ENCODE measurements around the gene CACNG8. TPM values are rescaled to one million over a fixed set of nuclear protein-coding genes. Genes with fewer than 3 reads are reported as not detected.

The CACNG8 gene
- total and polyA plus RNA-seq, 7 donors, result under 0.01 to 0.03 TPM; not detected in 5

DNA sequence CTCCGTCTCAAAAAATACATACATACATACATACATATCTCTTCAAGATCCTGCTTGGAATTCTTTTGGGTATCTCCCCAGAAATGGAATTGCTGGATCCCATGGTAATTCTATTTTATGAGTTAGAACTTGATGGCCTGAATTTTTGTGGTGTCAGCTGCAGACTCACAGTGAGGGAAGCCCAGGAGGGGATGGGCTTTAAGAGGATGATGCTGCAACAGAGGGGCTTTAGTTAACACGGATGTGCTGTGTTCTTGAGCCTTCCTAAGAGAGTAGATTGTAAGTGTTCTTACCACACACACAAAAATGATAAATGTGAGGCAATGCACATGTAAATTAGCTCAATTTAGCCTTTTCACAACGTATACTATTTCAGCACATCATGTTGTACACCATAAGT, 60.5 kb downstream of the CACNG8 start:
- no peaks in the 10 kb centered on the region for H3K9me3 ChIP-seq
- 44 to 48% methylated on average over 3 of the region's 3 CpGs for WGBS, 2 donors
- no peaks in the 10 kb centered on the region for H3K4me1 ChIP-seq
- intact Hi-C loops (cut with DNase I), result loop anchor here (5.0 kb wide), 1 partner anchor 116 kb away; the partner anchor contains the start of gene CACNG7
- no peaks in the 10 kb centered on the region for H3K36me3 ChIP-seq
- TF ChIP-seq POLR2AphosphoS5 (IDR thresholded peaks at IDR 0.05) (no peak), POLR2A (IDR thresholded peaks at IDR 0.05) (no peak)
- no peak overlapping the region for H3K27ac ChIP-seq
- H3K4me3 ChIP-seq, result no peak overlapping the region
- peaks cover 0 to 36% (median 14%) of the 10 kb centered on the region in 3 donors for H3K27me3 ChIP-seq
- no peak for DNase-seq

GRCh38 chr19:54024660-54025059, 61.9 kb downstream of the CACNG8 start:
- peaks cover 0 to 36% (median 14%) of the 10 kb centered on the region in 3 donors for H3K27me3 ChIP-seq
- no peak for TF ChIP-seq POLR2A (IDR thresholded peaks at IDR 0.05)
- TF ChIP-seq, protein P1, sequence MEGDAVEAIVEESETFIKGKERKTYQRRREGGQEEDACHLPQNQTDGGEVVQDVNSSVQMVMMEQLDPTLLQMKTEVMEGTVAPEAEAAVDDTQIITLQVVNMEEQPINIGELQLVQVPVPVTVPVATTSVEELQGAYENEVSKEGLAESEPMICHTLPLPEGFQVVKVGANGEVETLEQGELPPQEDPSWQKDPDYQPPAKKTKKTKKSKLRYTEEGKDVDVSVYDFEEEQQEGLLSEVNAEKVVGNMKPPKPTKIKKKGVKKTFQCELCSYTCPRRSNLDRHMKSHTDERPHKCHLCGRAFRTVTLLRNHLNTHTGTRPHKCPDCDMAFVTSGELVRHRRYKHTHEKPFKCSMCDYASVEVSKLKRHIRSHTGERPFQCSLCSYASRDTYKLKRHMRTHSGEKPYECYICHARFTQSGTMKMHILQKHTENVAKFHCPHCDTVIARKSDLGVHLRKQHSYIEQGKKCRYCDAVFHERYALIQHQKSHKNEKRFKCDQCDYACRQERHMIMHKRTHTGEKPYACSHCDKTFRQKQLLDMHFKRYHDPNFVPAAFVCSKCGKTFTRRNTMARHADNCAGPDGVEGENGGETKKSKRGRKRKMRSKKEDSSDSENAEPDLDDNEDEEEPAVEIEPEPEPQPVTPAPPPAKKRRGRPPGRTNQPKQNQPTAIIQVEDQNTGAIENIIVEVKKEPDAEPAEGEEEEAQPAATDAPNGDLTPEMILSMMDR (IDR thresholded peaks at IDR 0.05), result no peak
- no peak for TF ChIP-seq POLR2AphosphoS5 (IDR thresholded peaks at IDR 0.05)
- TF ChIP-seq EP300 (IDR thresholded peaks at IDR 0.05), result no peak
- H3K4me1 ChIP-seq, result no peaks in the 10 kb centered on the region
- H3K9me3 ChIP-seq, result no peaks in the 10 kb centered on the region
- WGBS, 2 donors, result 80 to 83% methylated on average over 9 of the region's 9 CpGs
- H3K27ac ChIP-seq, result no peak overlapping the region
- H3K36me3 ChIP-seq, result no peaks in the 10 kb centered on the region
- intact Hi-C loops (cut with DNase I), result loop anchor here (1.0 to 5.0 kb wide), 2 partner anchors 117 to 182 kb away; partner anchors contain the start of gene CACNG7
- DNase-seq, result no peak
- no peak overlapping the region for H3K4me3 ChIP-seq

- DNase-seq, result no peak
Measured at GRCh38 chr19:54026656-54027055, 63.9 kb downstream of the CACNG8 start.

DNA sequence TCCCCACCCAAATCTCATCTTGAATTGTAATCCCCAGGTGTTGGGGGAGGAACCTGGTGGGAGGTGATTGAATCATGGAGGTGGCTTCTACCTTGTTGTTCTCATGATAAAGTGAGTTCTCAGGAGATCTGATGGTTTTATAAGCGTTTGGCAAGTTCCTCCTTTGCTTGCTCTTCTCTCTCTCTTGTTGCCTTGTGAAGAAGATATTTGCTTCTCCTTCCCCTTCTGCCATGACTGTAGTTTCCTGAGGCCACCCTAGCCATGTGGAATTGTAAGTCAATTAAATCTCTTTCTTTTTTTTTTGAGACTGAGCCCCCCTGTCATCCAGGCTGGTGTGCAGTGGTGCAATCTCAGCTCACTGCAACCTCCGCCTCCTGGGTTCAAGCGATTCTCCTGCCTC, 66.6 kb downstream of the CACNG8 start:
- Histone ChIP-seq H3K27ac (no peak overlapping the region), H3K4me1 (no peaks in the 10 kb centered on the region), H3K9me3 (no peaks in the 10 kb centered on the region), H3K36me3 (no peaks in the 10 kb centered on the region), H3K4me3 (no peak overlapping the region), H3K27me3 (peaks cover 0 to 49% (median 4%) of the 10 kb centered on the region in 3 donors)
- no peak for DNase-seq
- intact Hi-C loops (cut with DNase I), result no loop called here
- WGBS, 2 donors, result 74 to 80% methylated on average over 3 of the region's 3 CpGs
- TF ChIP-seq, protein P1 (IDR thresholded peaks at IDR 0.05), result no peak
- no peak for TF ChIP-seq POLR2A (IDR thresholded peaks at IDR 0.05)
- no peak for TF ChIP-seq POLR2AphosphoS5 (IDR thresholded peaks at IDR 0.05)
- no peak for TF ChIP-seq EP300 (IDR thresholded peaks at IDR 0.05)

More at GRCh38 chr19:54026656-54027055, 63.9 kb downstream of the CACNG8 start:
- Histone ChIP-seq H3K9me3 (no peaks in the 10 kb centered on the region), H3K4me3 (no peak overlapping the region), H3K27me3 (peaks cover 0 to 52% (median 14%) of the 10 kb centered on the region in 3 donors), H3K36me3 (no peaks in the 10 kb centered on the region), H3K4me1 (no peaks in the 10 kb centered on the region), H3K27ac (no peak overlapping the region)
- intact Hi-C loops (cut with DNase I), result no loop called here
- TF ChIP-seq POLR2A (IDR thresholded peaks at IDR 0.05), result no peak
- no peak for TF ChIP-seq POLR2AphosphoS5 (IDR thresholded peaks at IDR 0.05)
- TF ChIP-seq, protein P1 (IDR thresholded peaks at IDR 0.05), result no peak
- no peak for TF ChIP-seq EP300 (IDR thresholded peaks at IDR 0.05)
- WGBS, 2 donors, result 55 to 76% methylated on average over 7 of the region's 7 CpGs

- Histone ChIP-seq H3K36me3 (no peaks in the 10 kb centered on the region), H3K27ac (no peak overlapping the region), H3K4me1 (no peaks in the 10 kb centered on the region), H3K9me3 (no peaks in the 10 kb centered on the region), H3K4me3 (no peak overlapping the region), H3K27me3 (peaks cover 0 to 49% (median 0%) of the 10 kb centered on the region in 3 donors)
- intact Hi-C loops (cut with DNase I), result loop anchor here (5.0 kb wide), 1 partner anchor 238 kb away; no protein-coding TSS in a partner anchor
- no peak for TF ChIP-seq POLR2AphosphoS5 (IDR thresholded peaks at IDR 0.05)
- TF ChIP-seq, protein P1 (IDR thresholded peaks at IDR 0.05), result peak in 3 of 4 experiments; percentile 15 to 57 (median 28)
- 13 to 33% methylated on average over 9 of the region's 9 CpGs for WGBS, 2 donors
- DNase-seq, result no peak
Measured at GRCh38 chr19:54029930-54030490, 67.3 kb downstream of the CACNG8 start.
